Endothelial cell of umbilical vein (primary cell): ENCODE results near the gene FSD2. TPM values are rescaled to one million over a fixed set of nuclear protein-coding genes. Genes with fewer than 3 reads are reported as not detected.
A peak's percentile ranks its signal among the peaks of the same experiment; 100 is the strongest.

Experiments
- BruUV-seq: library from RNA; stranded (reverse); fragments of 400-500 nt; replicated peaks from 2 replicates; lab custom pipeline; 2021; lab: Mats Ljungman, UMichigan
- CTCF ChIA-PET: fragments of 300-600, 350-600 bp; sonication (Branson Sonifier 250); formaldehyde crosslinking; loops from one replicate; lab custom pipeline; 2021; ENCODE audit warnings: antibody characterized with exemption, inconsistent platforms; lab: Charles Lee
- POLR2A ChIA-PET: fragments of 300-600, 350-600 bp; sonication (Branson Sonifier 250); formaldehyde crosslinking; loops from one replicate; lab custom pipeline; 2021; ENCODE audit warnings: antibody characterized with exemption, inconsistent platforms; lab: Charles Lee
- DNase-seq: peaks from one replicate; pipeline ENCODE4 v3.0.0-alpha.2; 2011; ENCODE audit warnings: low read depth, low spot score
- FAIRE-seq: peaks from 2 replicates; lab custom pipeline; 2011; peaks lifted over from hg19 to GRCh38; lab: Jason Lieb, UNC
- H2AFZ ChIP-seq: 2 replicates; pipeline ENCODE4 v1.6.0; 2012; ENCODE audit warnings: low read depth, low read length, control low read depth, inconsistent platforms
- H3K27ac ChIP-seq: 2 replicates; pipeline ENCODE4 v1.5.1; 2011; ENCODE audit warnings: low read depth, mild to moderate bottlenecking, control low read depth, low read length, moderate library complexity; ENCODE audit not compliant: insufficient read depth
- H3K27me3 ChIP-seq, 2 experiments: 2 replicates each; pipeline versions ENCODE4 v1.6.0 to v1.6.1; 2011; ENCODE audit warnings: low read length in 2 of 2, mixed read lengths in 1 of 2; ENCODE audit not compliant: control insufficient read depth in 2 of 2, insufficient read depth in 2 of 2
- H3K36me3 ChIP-seq, 2 experiments: 2 replicates in 1 of 2; 3 replicates in 1 of 2; pipeline ENCODE4 v1.5.1; 2011; ENCODE audit warnings: low read length in 2 of 2, mild to moderate bottlenecking in 1 of 2, moderate library complexity in 1 of 2; ENCODE audit not compliant: control insufficient read depth in 2 of 2, insufficient read depth in 2 of 2; ENCODE audit errors: extremely low read depth in 1 of 2
- H3K4me1 ChIP-seq: 3 replicates; pipeline ENCODE4 v1.5.1; 2011; ENCODE audit warnings: mild to moderate bottlenecking, low read length; ENCODE audit not compliant: control insufficient read depth, insufficient read depth; ENCODE audit errors: extremely low read depth
- H3K4me2 ChIP-seq: 2 replicates; pipeline ENCODE4 v1.6.1; 2011; ENCODE audit warnings: low read length, control low read depth, mixed read lengths; ENCODE audit not compliant: insufficient read depth
- H3K4me3 ChIP-seq, 3 experiments: fragments of 200-600 bp in 1 of 3; sonication (generic), shearing (Covaris generic) in 1 of 3; replicated peaks in 1 of 3; 2 replicates each; pipeline ENCODE4 v1.5.1; 2011 to 2016; ENCODE audit warnings: control low read depth in 3 of 3, low read length in 3 of 3, mild to moderate bottlenecking in 2 of 3, inconsistent platforms in 1 of 3, low read depth in 1 of 3, moderate library complexity in 1 of 3; ENCODE audit not compliant: insufficient read depth in 1 of 3
- H3K79me2 ChIP-seq: 2 replicates; pipeline ENCODE4 v1.6.0; 2012; ENCODE audit warnings: low read length, inconsistent platforms; ENCODE audit not compliant: control insufficient read depth, insufficient read depth
- H3K9ac ChIP-seq: replicated peaks from 2 replicates; pipeline ENCODE3; 2011; ENCODE audit warnings: low read length, control low read depth; ENCODE audit not compliant: insufficient read depth; ENCODE audit errors: extremely low read depth
- H3K9me1 ChIP-seq: replicated peaks from 3 replicates; pipeline ENCODE4 v1.6.0; 2011; ENCODE audit warnings: mild to moderate bottlenecking, low read length; ENCODE audit not compliant: control insufficient read depth, insufficient read depth; ENCODE audit errors: extremely low read depth
- H3K9me3 ChIP-seq: replicated peaks from 2 replicates; pipeline ENCODE4 v1.5.1; 2012; ENCODE audit warnings: low read length, inconsistent platforms; ENCODE audit not compliant: control insufficient read depth, insufficient read depth
- H4K20me1 ChIP-seq: replicated peaks from 2 replicates; pipeline ENCODE3; 2011; ENCODE audit warnings: mild to moderate bottlenecking, low read length; ENCODE audit not compliant: control insufficient read depth, insufficient read depth; ENCODE audit errors: extremely low read depth
- CTCF ChIP-seq, 2 donors: IDR thresholded peaks; 1 replicate in 1 of 2; 2 replicates in 1 of 2; pipeline ENCODE4 v1.5.1; 2011; ENCODE audit warnings: low read length in 2 of 2, mild to moderate bottlenecking in 2 of 2, moderate library complexity in 2 of 2, control low read depth in 1 of 2, inconsistent platforms in 1 of 2, low read depth in 1 of 2; ENCODE audit not compliant: insufficient read depth in 1 of 2; ENCODE audit errors: extremely low read depth in 1 of 2
- EZH2 ChIP-seq: IDR thresholded peaks from 2 replicates; pipeline ENCODE4 v1.6.1; 2012; ENCODE audit warnings: borderline replicate concordance, low read depth, mild to moderate bottlenecking, moderate library complexity, low read length, inconsistent platforms; ENCODE audit not compliant: severe bottlenecking
- FOS ChIP-seq: IDR thresholded peaks from 2 replicates; pipeline ENCODE4 v1.6.1; 2011; ENCODE audit warnings: mild to moderate bottlenecking, low read length, moderate library complexity, borderline replicate concordance; ENCODE audit not compliant: insufficient read depth
- GATA2 ChIP-seq: IDR thresholded peaks from 2 replicates; pipeline ENCODE4 v1.7.0; 2011; ENCODE audit warnings: low read depth, mild to moderate bottlenecking, moderate library complexity, mixed read lengths, low read length; ENCODE audit not compliant: insufficient read length, insufficient read depth
- JUN ChIP-seq: IDR thresholded peaks from 2 replicates; pipeline ENCODE4 v1.6.1; 2011; ENCODE audit warnings: borderline replicate concordance, low read depth; ENCODE audit not compliant: insufficient read length, insufficient read depth
- MAX ChIP-seq: IDR thresholded peaks from 2 replicates; pipeline ENCODE4 v1.6.1; 2011; ENCODE audit not compliant: insufficient read depth, insufficient read length
- MYC ChIP-seq: IDR thresholded peaks from one replicate; pipeline ENCODE4 v1.6.1; 2011; ENCODE audit warnings: mild to moderate bottlenecking, low read depth, low read length
- POLR2A ChIP-seq: IDR thresholded peaks from 2 replicates; pipeline ENCODE4 v1.6.1; 2012; ENCODE audit warnings: low read depth, mild to moderate bottlenecking, control low read depth, low read length
- POLR2AphosphoS5 ChIP-seq: IDR thresholded peaks from 2 replicates; pipeline ENCODE4 v1.6.1; 2012; ENCODE audit warnings: low read depth, mild to moderate bottlenecking, control low read depth, low read length, moderate library complexity; ENCODE audit not compliant: insufficient read depth
- dilution Hi-C: fragments of 300-500 bp; cut with MboI; formaldehyde crosslinking; loops from one replicate; pipeline ENCODE4 v1.15.0; 2019; ENCODE audit warnings: low sequenced_read_pairs; ENCODE audit not compliant: extremely low pct_ligation_motif_present
- intact Hi-C: fragments of 100-400 bp; cut with micrococcal nuclease; formaldehyde crosslinking; loops from one replicate; pipeline ENCODE4 v1.10.0; 2022
- polyA plus RNA-seq, 4 experiments: library from polyadenylated mRNA; depleted of rRNA in 3 of 4; stranded (reverse) in 3 of 4; unstranded in 1 of 4; fragments of >200 nt; gene quantifications; 2 replicates each; pipeline versions ENCODE4 v1.2.1 to v1.2.3, GENCODE V29; 2011 to 2012; ENCODE audit warnings: missing spikeins in 1 of 4
- total RNA-seq: library from RNA; stranded (reverse); gene quantifications from 2 replicates; pipeline ENCODE4 v1.2.3, GENCODE V29; 2021

Gene FSD2
- total and polyA plus RNA-seq, 2 donors (not counting 3 experiments of a cell fraction or from before 2014, with no cell fraction given), result not detected

- H3K9ac ChIP-seq, result no peak overlapping the region
- no peak for DNase-seq
- intact Hi-C loops (no loop called here), dilution Hi-C loops (no loop called here)
- H4K20me1 ChIP-seq, result no peaks in the 10 kb centered on the region
- H3K4me3 ChIP-seq, result no peak overlapping the region
- no peaks in the 10 kb centered on the region for H3K79me2 ChIP-seq
- H3K4me1 ChIP-seq, result peaks cover 2% of the 10 kb centered on the region
- H3K9me1 ChIP-seq, result no peaks in the 10 kb centered on the region
- H3K9me3 ChIP-seq, result no peaks in the 10 kb centered on the region
- ChIA-PET POLR2A (no interaction called here), CTCF (no interaction called here)
- H3K27me3 ChIP-seq, result no peaks in the 10 kb centered on the region
- BruUV-seq, result no TSS peak
- no peak overlapping the region for H2AFZ ChIP-seq
- TF ChIP-seq CTCF (IDR thresholded peaks at IDR 0.05; ENCODE audit: extremely low read depth in 1 of 2, insufficient read depth in 1 of 2, low read depth in 1 of 2, low read length in 2 of 2) (no peak), MYC (no peak), GATA2 (no peak), JUN (no peak)
- H3K36me3 ChIP-seq, result no peaks in the 10 kb centered on the region
- FAIRE-seq, result no peak
- H3K4me2 ChIP-seq, result no peak overlapping the region
- H3K27ac ChIP-seq, result no peak overlapping the region
These were observed 94.9 kb downstream of the FSD2 start for GRCh38 chr15:82710926-82711490.

GRCh38 chr15:82710208-82710555 lies 95.7 kb downstream of the FSD2 start:
- Histone ChIP-seq H3K9ac (no peak overlapping the region), H3K4me3 (peak overlapping the region in 1 of 3 experiments; percentile 45), H3K4me1 (peaks cover 2% of the 10 kb centered on the region), H3K27ac (no peak overlapping the region), H3K27me3 (no peaks in the 10 kb centered on the region), H3K9me1 (no peaks in the 10 kb centered on the region), H3K79me2 (no peaks in the 10 kb centered on the region), H2AFZ (peak overlapping the region; percentile 90), H3K36me3 (no peaks in the 10 kb centered on the region), H3K4me2 (peak overlapping the region; percentile 81), H3K9me3 (no peaks in the 10 kb centered on the region), H4K20me1 (no peaks in the 10 kb centered on the region)
- ChIA-PET POLR2A (no interaction called here), CTCF (no interaction called here)
- TF ChIP-seq FOS, result no peak
- TF ChIP-seq EZH2, result no peak
- no peak for TF ChIP-seq JUN
- TF ChIP-seq GATA2, result no peak
- TF ChIP-seq POLR2AphosphoS5, result no peak
- no peak for TF ChIP-seq MAX
- TF ChIP-seq CTCF (IDR thresholded peaks at IDR 0.05; ENCODE audit: extremely low read depth in 1 of 2, insufficient read depth in 1 of 2, low read depth in 1 of 2, low read length in 2 of 2), result no peak
- no peak for TF ChIP-seq POLR2A
- no peak for TF ChIP-seq MYC
- dilution Hi-C loops (no loop called here), intact Hi-C loops (no loop called here)
- BruUV-seq, result no TSS peak
- FAIRE-seq (no peak), DNase-seq (no peak)
